Trophoblast cell (in vitro differentiated cells and primary cell): ENCODE results near the gene ARSI.

Experiments
- DNase-seq, 2 donors: peaks; one replicate each; pipeline ENCODE4 v3.0.0-alpha.2; 2016
- H2AFZ ChIP-seq: 2 replicates; pipeline ENCODE4 v1.6.1; 2013; ENCODE audit warnings: low read length, moderate library complexity, mild to moderate bottlenecking; ENCODE audit not compliant: insufficient read depth, poor library complexity
- H2AK5ac ChIP-seq: 2 replicates; pipeline ENCODE4 v1.6.1; 2013; ENCODE audit warnings: mild to moderate bottlenecking, low read length
- H2BK120ac ChIP-seq: 2 replicates; pipeline ENCODE4 v1.6.1; 2013; ENCODE audit warnings: low read length, mild to moderate bottlenecking, moderate library complexity; ENCODE audit not compliant: insufficient read depth, poor library complexity
- H2BK12ac ChIP-seq: 2 replicates; pipeline ENCODE4 v1.6.1; 2013; ENCODE audit warnings: mild to moderate bottlenecking, low read length, moderate library complexity
- H2BK5ac ChIP-seq: 2 replicates; pipeline ENCODE4 v1.6.1; 2013; ENCODE audit warnings: low read length, low read depth, moderate library complexity, mild to moderate bottlenecking; ENCODE audit not compliant: poor library complexity
- H3K14ac ChIP-seq: 2 replicates; pipeline ENCODE4 v1.6.1; 2013; ENCODE audit warnings: mild to moderate bottlenecking, low read length
- H3K18ac ChIP-seq: 2 replicates; pipeline ENCODE4 v1.6.1; 2013; ENCODE audit warnings: mild to moderate bottlenecking, low read length
- H3K23ac ChIP-seq: 2 replicates; pipeline ENCODE4 v1.6.1; 2013; ENCODE audit warnings: low read length
- H3K27ac ChIP-seq: 2 replicates; pipeline ENCODE4 v1.5.1; 2013; ENCODE audit warnings: low read depth, mild to moderate bottlenecking, inconsistent platforms, low read length, moderate library complexity
- H3K27me3 ChIP-seq: 2 replicates; pipeline ENCODE4 v1.6.1; 2013; ENCODE audit warnings: inconsistent platforms, mild to moderate bottlenecking, low read length, moderate library complexity; ENCODE audit not compliant: insufficient read depth
- H3K36me3 ChIP-seq, 2 experiments: 1 replicate in 1 of 2; 2 replicates in 1 of 2; pipeline ENCODE4 v1.6.1; 2013; ENCODE audit warnings: low read length in 2 of 2, mild to moderate bottlenecking in 2 of 2, moderate library complexity in 1 of 2; ENCODE audit not compliant: insufficient read depth in 2 of 2, control insufficient read depth in 1 of 2
- H3K4ac ChIP-seq: 2 replicates; pipeline ENCODE4 v1.6.1; 2013; ENCODE audit warnings: low read depth, mild to moderate bottlenecking, low read length, moderate library complexity
- H3K4me1 ChIP-seq, 2 experiments: 1 replicate in 1 of 2; 2 replicates in 1 of 2; pipeline ENCODE4 v1.6.1; 2013; ENCODE audit warnings: low read length in 2 of 2, mild to moderate bottlenecking in 2 of 2, moderate library complexity in 1 of 2; ENCODE audit not compliant: insufficient read depth in 2 of 2, control insufficient read depth in 1 of 2
- H3K4me2 ChIP-seq: 2 replicates; pipeline ENCODE4 v1.6.1; 2013; ENCODE audit warnings: inconsistent platforms, mild to moderate bottlenecking, low read length, moderate library complexity
- H3K4me3 ChIP-seq: 2 replicates; pipeline ENCODE4 v1.5.1; 2013; ENCODE audit warnings: mild to moderate bottlenecking, low read depth, low read length, inconsistent platforms
- H3K79me1 ChIP-seq: one replicate; pipeline ENCODE4 v1.6.1; 2013; ENCODE audit warnings: low read length
- H3K79me2 ChIP-seq: 2 replicates; pipeline ENCODE4 v1.6.1; 2013; ENCODE audit warnings: low read length, mild to moderate bottlenecking; ENCODE audit not compliant: control insufficient read depth, insufficient read depth, poor library complexity
- H3K9ac ChIP-seq: 2 replicates; pipeline ENCODE4 v1.6.1; 2013; ENCODE audit warnings: mild to moderate bottlenecking, low read length
- H3K9me3 ChIP-seq: 2 replicates; pipeline ENCODE4 v1.6.1; 2013; ENCODE audit warnings: low read depth, mild to moderate bottlenecking, control low read depth, inconsistent platforms, low read length; ENCODE audit not compliant: insufficient read depth
- H4K12ac ChIP-seq: 2 replicates; pipeline ENCODE4 v1.6.1; 2013; ENCODE audit warnings: low read depth, mild to moderate bottlenecking, low read length, moderate library complexity
- H4K8ac ChIP-seq: 2 replicates; pipeline ENCODE4 v1.6.1; 2013; ENCODE audit warnings: low read depth, mild to moderate bottlenecking, low read length, moderate library complexity
- H4K91ac ChIP-seq: one replicate; pipeline ENCODE4 v1.6.1; 2013; ENCODE audit warnings: low read depth, mild to moderate bottlenecking, low read length, moderate library complexity
- WGBS: extraction: QIAGEN DNeasy Blood & Tissue Kit; methylation state at CpG from one replicate; pipeline ENCODE4 v1.1.7; 2013; ENCODE audit warnings: missing lambda C conversion rate; ENCODE audit not compliant: insufficient read length, insufficient coverage; ENCODE audit errors: extremely low coverage; 5-methylcytosine and 5-hydroxymethylcytosine counted together

The ARSI gene

GRCh38 chr5:150309101-150309885 is 6.6 kb upstream of the ARSI start:
- peaks cover 2% of the 10 kb centered on the region for H3K9me3 ChIP-seq
- no peak overlapping the region for H3K23ac ChIP-seq
- H3K14ac ChIP-seq: no peak overlapping the region
- no peak overlapping the region for H3K4ac ChIP-seq
- no peak overlapping the region for H3K4me3 ChIP-seq
- no peak overlapping the region for H3K18ac ChIP-seq
- H4K91ac ChIP-seq: no peak overlapping the region
- no peak for DNase-seq
- H3K36me3 ChIP-seq: no peaks in the 10 kb centered on the region
- H3K4me2 ChIP-seq: no peak overlapping the region
- H2BK12ac ChIP-seq: no peak overlapping the region
- H4K8ac ChIP-seq: no peak overlapping the region
- H2AK5ac ChIP-seq: no peak overlapping the region
- no peak overlapping the region for H2BK120ac ChIP-seq
- peaks cover 4 to 11% of the 10 kb centered on the region in 2 experiments for H3K4me1 ChIP-seq
- H3K27me3 ChIP-seq: no peaks in the 10 kb centered on the region
- no peak overlapping the region for H3K9ac ChIP-seq
- no peak overlapping the region for H4K12ac ChIP-seq
- no peaks in the 10 kb centered on the region for H3K79me2 ChIP-seq
- H3K79me1 ChIP-seq: peaks cover 10% of the 10 kb centered on the region
- no peak overlapping the region for H2BK5ac ChIP-seq
- no peak overlapping the region for H2AFZ ChIP-seq
- WGBS: no CpG with 5 or more reads among the region's 7 CpGs
- H3K27ac ChIP-seq: no peak overlapping the region

- Histone ChIP-seq H2BK12ac (no peak overlapping the region), H3K9ac (no peak overlapping the region), H4K8ac (no peak overlapping the region), H3K27me3 (no peaks in the 10 kb centered on the region), H2AFZ (no peak overlapping the region), H4K91ac (no peak overlapping the region), H3K27ac (no peak overlapping the region), H3K9me3 (peaks cover 2% of the 10 kb centered on the region), H3K14ac (no peak overlapping the region), H3K79me2 (no peaks in the 10 kb centered on the region), H3K4me1 (peaks cover 15 to 21% of the 10 kb centered on the region in 2 experiments), H3K36me3 (no peaks in the 10 kb centered on the region), H3K4me2 (no peak overlapping the region), H3K23ac (no peak overlapping the region), H2BK120ac (no peak overlapping the region), H3K4ac (no peak overlapping the region), H3K79me1 (peaks cover 15% of the 10 kb centered on the region), H3K4me3 (no peak overlapping the region), H2AK5ac (no peak overlapping the region), H3K18ac (no peak overlapping the region), H2BK5ac (no peak overlapping the region), H4K12ac (no peak overlapping the region)
- no CpG with 5 or more reads among the region's 11 CpGs for WGBS
- no peak for DNase-seq
Measured at GRCh38 chr5:150307617-150308426, 5.1 kb upstream of the ARSI start.

- Histone ChIP-seq H3K14ac (no peak overlapping the region), H2BK12ac (peak overlapping the region; percentile 27), H3K4me1 (peaks cover 22 to 24% of the 10 kb centered on the region in 2 experiments), H4K12ac (no peak overlapping the region), H2AK5ac (peak overlapping the region; percentile 65), H2AFZ (no peak overlapping the region), H2BK120ac (no peak overlapping the region), H3K79me2 (peaks cover 2% of the 10 kb centered on the region), H3K23ac (no peak overlapping the region), H3K9me3 (peaks cover 2% of the 10 kb centered on the region), H3K4me2 (no peak overlapping the region), H3K18ac (no peak overlapping the region), H3K27ac (no peak overlapping the region), H3K4ac (no peak overlapping the region), H4K91ac (no peak overlapping the region), H4K8ac (no peak overlapping the region), H3K4me3 (no peak overlapping the region), H3K27me3 (no peaks in the 10 kb centered on the region), H3K79me1 (peaks cover 18% of the 10 kb centered on the region), H3K36me3 (no peaks in the 10 kb centered on the region), H2BK5ac (no peak overlapping the region), H3K9ac (no peak overlapping the region)
- no CpG with 5 or more reads among the region's 4 CpGs for WGBS
- no peak for DNase-seq
Measured at GRCh38 chr5:150306775-150307174, 4.1 kb upstream of the ARSI start.

GRCh38 chr5:150305557-150305956 is 2.9 kb upstream of the ARSI start:
- H4K12ac ChIP-seq: no peak overlapping the region
- H3K79me2 ChIP-seq: peaks cover 2% of the 10 kb centered on the region
- H2AFZ ChIP-seq: no peak overlapping the region
- no peak overlapping the region for H3K18ac ChIP-seq
- H3K23ac ChIP-seq: no peak overlapping the region
- H3K36me3 ChIP-seq: no peaks in the 10 kb centered on the region
- no peak overlapping the region for H2AK5ac ChIP-seq
- H3K4me3 ChIP-seq: no peak overlapping the region
- no peak overlapping the region for H3K9ac ChIP-seq
- H3K79me1 ChIP-seq: peaks cover 14% of the 10 kb centered on the region
- WGBS: no CpG with 5 or more reads among the region's 1 CpG
- H4K8ac ChIP-seq: no peak overlapping the region
- no peak overlapping the region for H2BK12ac ChIP-seq
- H2BK5ac ChIP-seq: no peak overlapping the region
- no peak overlapping the region for H4K91ac ChIP-seq
- no peaks in the 10 kb centered on the region for H3K9me3 ChIP-seq
- H3K27ac ChIP-seq: peak overlapping the region; percentile 14
- peaks cover 22 to 23% of the 10 kb centered on the region in 2 experiments for H3K4me1 ChIP-seq
- no peaks in the 10 kb centered on the region for H3K27me3 ChIP-seq
- peak overlapping the region; percentile 22 for H3K14ac ChIP-seq
- no peak overlapping the region for H3K4ac ChIP-seq
- no peak overlapping the region for H3K4me2 ChIP-seq
- H2BK120ac ChIP-seq: no peak overlapping the region
- DNase-seq: no peak
